Frontal cortex (tissue), 4 donors: ENCODE results near the gene ADARB2. TPM values are rescaled to one million over a fixed set of nuclear protein-coding genes. Genes with fewer than 3 reads are reported as not detected.
A peak's percentile ranks its signal among the peaks of the same experiment; 100 is the strongest.

ENCODE experiments used
- DNase-seq, 2 donors: peaks; one replicate each; pipeline ENCODE4 v3.0.0; 2012; ENCODE audit warnings: low spot score in 2 of 2
- FAIRE-seq: peaks from 2 replicates; lab custom pipeline; 2012; peaks lifted over from hg19 to GRCh38; lab: Jason Lieb, UNC
- total RNA-seq: library from RNA; depleted of rRNA; stranded (reverse); fragments of >200 nt; gene quantifications from one replicate; pipeline ENCODE4 v1.2.3, GENCODE V29; 2014
- donor health status: control.
- donor health status: control.
- donor health status: control.

ADARB2 gene
- total RNA-seq, 1 donor from 2014 or later: 3.3 TPM

GRCh38 chr10:1666147-1666546 is 71.2 kb downstream of the ADARB2 start:
- FAIRE-seq: no peak
- no peak for DNase-seq

GRCh38 chr10:1665681-1666080 is 71.6 kb downstream of the ADARB2 start:
- no peak for DNase-seq

GRCh38 chr10:1665021-1665661 is 72.2 kb downstream of the ADARB2 start:
- DNase-seq: no peak
- no peak for FAIRE-seq

More at GRCh38 chr10:1665681-1666080, 71.6 kb downstream of the ADARB2 start:
- FAIRE-seq: no peak

- DNase-seq: peak in 1 of 2 donors; percentile 37
- no peak for FAIRE-seq
Measured at GRCh38 chr10:1664333-1664964, 72.9 kb downstream of the ADARB2 start.

- FAIRE-seq (no peak), DNase-seq (no peak)
Measured at GRCh38 chr10:1663226-1663625, 74.1 kb downstream of the ADARB2 start.

GRCh38 chr10:1662438-1663025 is 74.8 kb downstream of the ADARB2 start:
- DNase-seq (no peak), FAIRE-seq (no peak)

- FAIRE-seq (no peak), DNase-seq (no peak)
Measured at GRCh38 chr10:1661859-1662437, 75.4 kb downstream of the ADARB2 start.

GRCh38 chr10:1661416-1661815 is 75.9 kb downstream of the ADARB2 start:
- FAIRE-seq: no peak
- no peak for DNase-seq

- FAIRE-seq: no peak
- DNase-seq: no peak
Measured at GRCh38 chr10:1660815-1661214, 76.5 kb downstream of the ADARB2 start.

- FAIRE-seq (no peak), DNase-seq (no peak)
Measured at GRCh38 chr10:1660386-1660785, 76.9 kb downstream of the ADARB2 start.

GRCh38 chr10:1659221-1659791 is 78.0 kb downstream of the ADARB2 start:
- no peak for DNase-seq

GRCh38 chr10:1658658-1659057 is 78.7 kb downstream of the ADARB2 start:
- FAIRE-seq (no peak), DNase-seq (no peak)

More at GRCh38 chr10:1659221-1659791, 78.0 kb downstream of the ADARB2 start:
- FAIRE-seq: no peak

GRCh38 chr10:1657479-1657878 is 79.8 kb downstream of the ADARB2 start:
- FAIRE-seq (no peak), DNase-seq (no peak)

- FAIRE-seq (no peak), DNase-seq (no peak)
Measured at GRCh38 chr10:1655367-1655766, 82.0 kb downstream of the ADARB2 start.

GRCh38 chr10:1654811-1655356 is 82.4 kb downstream of the ADARB2 start:
- no peak for DNase-seq
- no peak for FAIRE-seq

GRCh38 chr10:1654247-1654646 is 83.1 kb downstream of the ADARB2 start:
- FAIRE-seq (no peak), DNase-seq (no peak)

- DNase-seq (no peak), FAIRE-seq (no peak)
Measured at GRCh38 chr10:1653321-1653720, 84.0 kb downstream of the ADARB2 start.

GRCh38 chr10:1652151-1652550 is 85.2 kb downstream of the ADARB2 start:
- no peak for DNase-seq
- FAIRE-seq: no peak

- DNase-seq: no peak
- no peak for FAIRE-seq
Measured at GRCh38 chr10:1651270-1651966, 85.9 kb downstream of the ADARB2 start.
